ENCODE results near the gene DZIP1. TPM values are rescaled to one million over a fixed set of nuclear protein-coding genes. Genes with fewer than 3 reads are reported as not detected.

DZIP1 gene
- total and polyA plus RNA-seq, 2 donors (not counting 1 experiment from before 2014, with no cell fraction given), result not detected

DNA sequence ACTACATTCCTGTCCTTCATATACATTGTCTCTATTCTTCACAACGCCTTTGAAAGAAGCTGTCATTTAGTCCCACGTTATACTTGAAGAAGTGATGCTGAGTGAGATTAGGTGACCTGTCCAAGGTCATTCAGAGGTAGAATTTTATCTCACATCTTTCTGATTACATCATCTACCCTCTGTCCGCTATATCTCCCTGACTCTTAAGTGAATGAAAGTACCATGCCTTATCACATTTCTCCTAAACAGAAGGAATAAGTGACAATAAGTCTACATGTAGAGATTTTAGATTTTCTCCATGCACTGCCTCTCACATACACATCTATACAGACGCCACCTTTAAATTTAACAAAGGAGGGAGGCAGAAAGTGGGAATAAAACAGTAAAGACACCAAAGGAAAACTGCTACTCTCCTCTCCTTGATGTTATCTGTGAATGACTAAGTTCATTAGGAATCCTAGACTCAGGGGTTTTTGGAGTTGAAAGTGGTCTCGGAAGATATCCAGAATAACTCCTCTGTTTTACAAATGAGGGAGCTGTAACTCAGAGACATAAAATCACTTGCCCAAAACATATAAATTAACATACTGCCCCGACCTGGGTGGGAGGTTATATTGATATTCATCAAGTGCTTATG lies 96.9 kb downstream of the DZIP1 start:
- H3K9ac ChIP-seq (ENCODE audit: low read length), result no peak overlapping the region
- no peaks in the 10 kb centered on the region for H3K9me3 ChIP-seq (ENCODE audit: control extremely low read depth in 1 of 3, control insufficient read depth in 2 of 3, insufficient read depth in 1 of 3, low read length in 2 of 3)
- ChIA-PET POLR2A (no interaction called here), CTCF (no interaction called here)
- Mint-ChIP-seq H3K4me3 (no peak overlapping the region), H3K9me3 (ENCODE audit: insufficient read depth) (no peaks in the 10 kb centered on the region), H3K4me1 (peaks cover 5% of the 10 kb centered on the region), H3K27ac (no peak overlapping the region), H3K27me3 (peaks cover 26% of the 10 kb centered on the region)
- H3K79me2 ChIP-seq (ENCODE audit: control insufficient read depth, insufficient read depth, low read length), result no peaks in the 10 kb centered on the region
- H3K36me3 ChIP-seq (replicated peaks in 1 of 2; ENCODE audit: control extremely low read depth in 1 of 2, control insufficient read depth in 1 of 2, extremely low read depth in 1 of 2, insufficient read depth in 2 of 2, low read length in 1 of 2), result no peaks in the 10 kb centered on the region
- ATAC-seq (ENCODE audit: low read depth), result no peak
- no peak overlapping the region for H3K27ac ChIP-seq (ENCODE audit: low read length in 2 of 2)
- intact Hi-C loops (cut with micrococcal nuclease), result no loop called here
- TF ChIP-seq, protein P1, sequence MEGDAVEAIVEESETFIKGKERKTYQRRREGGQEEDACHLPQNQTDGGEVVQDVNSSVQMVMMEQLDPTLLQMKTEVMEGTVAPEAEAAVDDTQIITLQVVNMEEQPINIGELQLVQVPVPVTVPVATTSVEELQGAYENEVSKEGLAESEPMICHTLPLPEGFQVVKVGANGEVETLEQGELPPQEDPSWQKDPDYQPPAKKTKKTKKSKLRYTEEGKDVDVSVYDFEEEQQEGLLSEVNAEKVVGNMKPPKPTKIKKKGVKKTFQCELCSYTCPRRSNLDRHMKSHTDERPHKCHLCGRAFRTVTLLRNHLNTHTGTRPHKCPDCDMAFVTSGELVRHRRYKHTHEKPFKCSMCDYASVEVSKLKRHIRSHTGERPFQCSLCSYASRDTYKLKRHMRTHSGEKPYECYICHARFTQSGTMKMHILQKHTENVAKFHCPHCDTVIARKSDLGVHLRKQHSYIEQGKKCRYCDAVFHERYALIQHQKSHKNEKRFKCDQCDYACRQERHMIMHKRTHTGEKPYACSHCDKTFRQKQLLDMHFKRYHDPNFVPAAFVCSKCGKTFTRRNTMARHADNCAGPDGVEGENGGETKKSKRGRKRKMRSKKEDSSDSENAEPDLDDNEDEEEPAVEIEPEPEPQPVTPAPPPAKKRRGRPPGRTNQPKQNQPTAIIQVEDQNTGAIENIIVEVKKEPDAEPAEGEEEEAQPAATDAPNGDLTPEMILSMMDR (IDR thresholded peaks at IDR 0.05), result no peak
- no CpG with 5 or more reads among the region's 6 CpGs for WGBS (ENCODE audit: insufficient coverage)
- no peak overlapping the region for H3K4me2 ChIP-seq (replicated peaks; ENCODE audit: low read depth, low read length, poor library complexity, severe bottlenecking)
- DNase-seq, result no peak
- H4K20me1 ChIP-seq (ENCODE audit: control insufficient read depth, insufficient read depth, low read length, poor library complexity, severe bottlenecking), result no peaks in the 10 kb centered on the region
- H3K4me1 ChIP-seq (ENCODE audit: control insufficient read depth in 2 of 2, insufficient read depth in 2 of 2, low read length in 2 of 2), result peaks cover 1 to 5% of the 10 kb centered on the region in 2 donors
- H3K27me3 ChIP-seq (replicated peaks in 1 of 4; ENCODE audit: control extremely low read depth in 1 of 4, control insufficient read depth in 3 of 4, insufficient read depth in 4 of 4, low read length in 3 of 4), result peaks cover 0 to 16% (median 15%) of the 10 kb centered on the region in 4 experiments
- H2AFZ ChIP-seq (ENCODE audit: insufficient read depth, low read depth, low read length, poor library complexity, severe bottlenecking), result no peak overlapping the region
- no peak overlapping the region for H3K4me3 ChIP-seq (ENCODE audit: control extremely low read depth in 1 of 5, extremely low read depth in 1 of 5, insufficient read depth in 1 of 5, low read depth in 2 of 5, low read length in 4 of 5)

DNA sequence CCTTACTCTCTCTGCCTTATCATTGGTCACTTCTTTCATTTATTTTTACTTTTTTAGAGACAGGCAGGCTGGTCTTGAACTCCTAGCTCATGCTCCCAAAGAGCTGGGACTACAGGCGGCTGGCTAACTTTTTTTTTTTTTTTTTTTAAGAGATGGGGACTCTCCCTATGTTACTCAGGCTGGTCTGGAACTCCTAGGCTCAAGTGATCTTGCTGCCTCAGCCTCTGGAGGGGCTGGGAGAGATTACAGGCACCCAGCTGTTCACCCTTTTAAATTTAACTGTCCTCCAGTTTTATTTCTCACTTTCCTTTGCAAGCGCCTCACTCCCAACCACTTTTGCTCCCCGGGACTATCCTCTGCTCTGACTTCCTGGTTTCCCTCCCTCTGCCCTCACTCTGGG lies 97.6 kb downstream of the DZIP1 start:
- no peak overlapping the region for H3K9ac ChIP-seq (ENCODE audit: low read length)
- DNase-seq (no peak), ATAC-seq (ENCODE audit: low read depth) (no peak)
- CTCF ChIA-PET, result no interaction called here
- Mint-ChIP-seq H3K27me3 (peaks cover 24% of the 10 kb centered on the region), H3K9me3 (ENCODE audit: insufficient read depth) (no peaks in the 10 kb centered on the region), H3K4me1 (peaks cover 4% of the 10 kb centered on the region), H3K27ac (no peak overlapping the region), H3K4me3 (no peak overlapping the region)
- H3K36me3 ChIP-seq (replicated peaks in 1 of 2; ENCODE audit: control extremely low read depth in 1 of 2, control insufficient read depth in 1 of 2, extremely low read depth in 1 of 2, insufficient read depth in 2 of 2, low read length in 1 of 2), result no peaks in the 10 kb centered on the region
- TF ChIP-seq, protein P1 (IDR thresholded peaks at IDR 0.05), result no peak
- TF ChIP-seq EZH2 (IDR thresholded peaks at IDR 0.05; ENCODE audit: borderline replicate concordance, insufficient read depth, low read depth, low read length, poor library complexity, severe bottlenecking), result no peak
- POLR2A ChIA-PET, result no interaction called here
- H3K4me1 ChIP-seq (ENCODE audit: control insufficient read depth in 2 of 2, insufficient read depth in 2 of 2, low read length in 2 of 2), result peaks cover 0 to 3% of the 10 kb centered on the region in 2 donors
- H3K79me2 ChIP-seq (ENCODE audit: control insufficient read depth, insufficient read depth, low read length), result no peaks in the 10 kb centered on the region
- intact Hi-C loops (cut with micrococcal nuclease), result no loop called here
- H2AFZ ChIP-seq (ENCODE audit: insufficient read depth, low read depth, low read length, poor library complexity, severe bottlenecking), result no peak overlapping the region
- no peak overlapping the region for H3K4me2 ChIP-seq (replicated peaks; ENCODE audit: low read depth, low read length, poor library complexity, severe bottlenecking)
- no peaks in the 10 kb centered on the region for H4K20me1 ChIP-seq (ENCODE audit: control insufficient read depth, insufficient read depth, low read length, poor library complexity, severe bottlenecking)
- H3K27me3 ChIP-seq (replicated peaks in 1 of 4; ENCODE audit: control extremely low read depth in 1 of 4, control insufficient read depth in 3 of 4, insufficient read depth in 4 of 4, low read length in 3 of 4), result peaks cover 0 to 15% (median 11%) of the 10 kb centered on the region in 4 experiments
- H3K9me3 ChIP-seq (ENCODE audit: control extremely low read depth in 1 of 3, control insufficient read depth in 2 of 3, insufficient read depth in 1 of 3, low read length in 2 of 3), result no peaks in the 10 kb centered on the region
- 73% methylated on average over 2 of the region's 3 CpGs for WGBS (ENCODE audit: insufficient coverage)
- no peak overlapping the region for H3K27ac ChIP-seq (ENCODE audit: low read length in 2 of 2)
- no peak overlapping the region for H3K4me3 ChIP-seq (ENCODE audit: control extremely low read depth in 1 of 5, extremely low read depth in 1 of 5, insufficient read depth in 1 of 5, low read depth in 2 of 5, low read length in 4 of 5)
